GM12891 (cell line): ENCODE data around the gene MIEN1.
"Not testable (repeated sequence)": the region's sequence is repeated elsewhere in the genome, so short reads cannot be mapped to it uniquely, and the experiment has no call there.

Experiments used
- PAX5 ChIP-seq: IDR thresholded peaks from 2 replicates; pipeline ENCODE4 v1.6.1; 2011; ENCODE audit warnings: low read length, moderate library complexity, mild to moderate bottlenecking; ENCODE audit not compliant: insufficient read depth, severe bottlenecking
- POLR2A ChIP-seq: IDR thresholded peaks from 2 replicates; pipeline ENCODE4 v1.6.1; 2011; ENCODE audit warnings: low read depth, low read length, control low read depth
- POLR2AphosphoS5 ChIP-seq: IDR thresholded peaks from 2 replicates; pipeline ENCODE4 v1.6.1; 2011; ENCODE audit warnings: low read depth, low read length, control low read depth
- SPI1 ChIP-seq: IDR thresholded peaks from 2 replicates; pipeline ENCODE4 v1.6.1; 2011; ENCODE audit warnings: low read depth, low read length, control low read depth

- not testable (repeated sequence) for TF ChIP-seq POLR2A, POLR2AphosphoS5, SPI1, PAX5
These were observed 4.4 kb downstream of the MIEN1 start for GRCh38 chr17:39725923-39726322.
